Loucy (cell line): Measurements from ENCODE around the gene PTPRN2.

Experiments used
- H2AFZ ChIP-seq: fragments of 200-600 bp; sonication (generic); 2 replicates; pipeline ENCODE4 v1.6.0; 2016; ENCODE audit warnings: antibody characterized with exemption, mild to moderate bottlenecking, low read length, moderate library complexity
- H3F3A ChIP-seq: fragments of 200-600 bp; 2 replicates; pipeline ENCODE4 v1.6.0; 2016; ENCODE audit warnings: antibody characterized with exemption, low read depth, mild to moderate bottlenecking
- H3K27me3 ChIP-seq: fragments of 200-600 bp; sonication (generic); 2 replicates; pipeline ENCODE4 v1.6.1; 2014; ENCODE audit warnings: low read length, mild to moderate bottlenecking; ENCODE audit not compliant: insufficient read depth, poor library complexity, severe bottlenecking
- H3K36me3 ChIP-seq: fragments of 200-600 bp; sonication (generic); 2 replicates; pipeline ENCODE4 v1.6.1; 2016; ENCODE audit warnings: low read length; ENCODE audit not compliant: insufficient read depth
- H3K4me1 ChIP-seq: fragments of 200-600 bp; sonication (generic); 2 replicates; pipeline ENCODE4 v1.5.1; 2014; ENCODE audit warnings: low read length, mild to moderate bottlenecking; ENCODE audit not compliant: insufficient read depth, poor library complexity, severe bottlenecking
- H3K4me2 ChIP-seq: fragments of 200-600 bp; sonication (generic); 2 replicates; pipeline ENCODE4 v1.6.0; 2014; ENCODE audit warnings: antibody characterized with exemption, low read length, low read depth, mild to moderate bottlenecking; ENCODE audit not compliant: poor library complexity, severe bottlenecking
- H3K4me3 ChIP-seq: fragments of 200-600 bp; sonication (generic); 2 replicates; pipeline ENCODE4 v1.5.1; 2014; ENCODE audit warnings: low read length, mild to moderate bottlenecking, mixed read lengths; ENCODE audit not compliant: poor library complexity, severe bottlenecking
- H3K79me2 ChIP-seq: fragments of 200-600 bp; sonication (generic); 2 replicates; pipeline ENCODE4 v1.6.1; 2014; ENCODE audit warnings: low read length; ENCODE audit not compliant: insufficient read depth
- H3K9ac ChIP-seq: fragments of 200-600 bp; sonication (generic); 2 replicates; pipeline ENCODE4 v1.6.0; 2014; ENCODE audit warnings: mild to moderate bottlenecking, low read depth, low read length, moderate library complexity; ENCODE audit not compliant: poor library complexity, severe bottlenecking
- H3K9me2 ChIP-seq: fragments of 200-600 bp; sonication (generic); replicated peaks from 2 replicates; pipeline ENCODE4 v1.6.1; 2016; ENCODE audit warnings: low read depth, low read length, mixed read lengths
- H3K9me3 ChIP-seq: fragments of 200-600 bp; sonication (generic); 2 replicates; pipeline ENCODE4 v1.6.1; 2014; ENCODE audit warnings: mild to moderate bottlenecking, antibody characterized with exemption, low read length, low read depth; ENCODE audit not compliant: insufficient read depth
- H4K20me1 ChIP-seq: fragments of 200-600 bp; sonication (generic); 2 replicates; pipeline ENCODE4 v1.6.0; 2014; ENCODE audit warnings: antibody characterized with exemption, low read length, mild to moderate bottlenecking; ENCODE audit not compliant: insufficient read depth, poor library complexity, severe bottlenecking
- EZH2phosphoT487 ChIP-seq: fragments of 200-600 bp; IDR thresholded peaks from 2 replicates; pipeline ENCODE4 v1.6.1; 2018; ENCODE audit warnings: antibody characterized with exemption, mild to moderate bottlenecking, moderate library complexity, borderline replicate concordance
- TF ChIP-seq, protein P1 (sequence below): fragments of 200-600 bp; sonication (generic); conservative IDR thresholded peaks from 2 replicates; pipeline ENCODE4 v1.5.1; 2014; ENCODE audit warnings: mild to moderate bottlenecking, antibody characterized with exemption, low read length

PTPRN2 gene

GRCh38 chr7:157962458-157963306 lies 624.9 kb downstream of the PTPRN2 start:
- TF ChIP-seq, protein P1, sequence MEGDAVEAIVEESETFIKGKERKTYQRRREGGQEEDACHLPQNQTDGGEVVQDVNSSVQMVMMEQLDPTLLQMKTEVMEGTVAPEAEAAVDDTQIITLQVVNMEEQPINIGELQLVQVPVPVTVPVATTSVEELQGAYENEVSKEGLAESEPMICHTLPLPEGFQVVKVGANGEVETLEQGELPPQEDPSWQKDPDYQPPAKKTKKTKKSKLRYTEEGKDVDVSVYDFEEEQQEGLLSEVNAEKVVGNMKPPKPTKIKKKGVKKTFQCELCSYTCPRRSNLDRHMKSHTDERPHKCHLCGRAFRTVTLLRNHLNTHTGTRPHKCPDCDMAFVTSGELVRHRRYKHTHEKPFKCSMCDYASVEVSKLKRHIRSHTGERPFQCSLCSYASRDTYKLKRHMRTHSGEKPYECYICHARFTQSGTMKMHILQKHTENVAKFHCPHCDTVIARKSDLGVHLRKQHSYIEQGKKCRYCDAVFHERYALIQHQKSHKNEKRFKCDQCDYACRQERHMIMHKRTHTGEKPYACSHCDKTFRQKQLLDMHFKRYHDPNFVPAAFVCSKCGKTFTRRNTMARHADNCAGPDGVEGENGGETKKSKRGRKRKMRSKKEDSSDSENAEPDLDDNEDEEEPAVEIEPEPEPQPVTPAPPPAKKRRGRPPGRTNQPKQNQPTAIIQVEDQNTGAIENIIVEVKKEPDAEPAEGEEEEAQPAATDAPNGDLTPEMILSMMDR: no peak
- no peak for TF ChIP-seq EZH2phosphoT487
- H3K9me2 ChIP-seq: no peaks in the 10 kb centered on the region
- H3F3A ChIP-seq: no peaks in the 10 kb centered on the region
- H3K4me1 ChIP-seq: no peaks in the 10 kb centered on the region
- H3K36me3 ChIP-seq: no peaks in the 10 kb centered on the region
- no peaks in the 10 kb centered on the region for H3K79me2 ChIP-seq
- peaks cover 3% of the 10 kb centered on the region; the same call in 1 of the 2 replicates for H3K9me3 ChIP-seq
- H3K4me2 ChIP-seq: no peak overlapping the region
- H3K27me3 ChIP-seq: no peaks in the 10 kb centered on the region
- H2AFZ ChIP-seq: no peak overlapping the region
- no peak overlapping the region for H3K4me3 ChIP-seq
- no peak overlapping the region for H3K9ac ChIP-seq
- H4K20me1 ChIP-seq: no peaks in the 10 kb centered on the region

GRCh38 chr7:157961731-157962457 lies 625.7 kb downstream of the PTPRN2 start:
- Histone ChIP-seq H3K27me3 (no peaks in the 10 kb centered on the region), H3F3A (no peaks in the 10 kb centered on the region), H2AFZ (no peak overlapping the region), H3K4me3 (no peak overlapping the region), H3K36me3 (no peaks in the 10 kb centered on the region), H4K20me1 (no peaks in the 10 kb centered on the region), H3K4me2 (no peak overlapping the region), H3K9me3 (no peaks in the 10 kb centered on the region; the same call in 1 of the 2 replicates), H3K9me2 (no peaks in the 10 kb centered on the region), H3K79me2 (no peaks in the 10 kb centered on the region), H3K9ac (no peak overlapping the region), H3K4me1 (no peaks in the 10 kb centered on the region)
- TF ChIP-seq EZH2phosphoT487: no peak
- TF ChIP-seq, protein P1: no peak

GRCh38 chr7:157955348-157955999 lies 632.1 kb downstream of the PTPRN2 start:
- H3K9me3 ChIP-seq: peaks cover 12% of the 10 kb centered on the region; the same call in 1 of the 2 replicates
- no peaks in the 10 kb centered on the region for H3K27me3 ChIP-seq
- no peak overlapping the region for H3K9ac ChIP-seq
- H3K4me1 ChIP-seq: no peaks in the 10 kb centered on the region
- H3K4me2 ChIP-seq: no peak overlapping the region
- no peaks in the 10 kb centered on the region for H3K9me2 ChIP-seq
- H3K36me3 ChIP-seq: no peaks in the 10 kb centered on the region
- no peak for TF ChIP-seq EZH2phosphoT487
- TF ChIP-seq, protein P1: no peak
- H3K79me2 ChIP-seq: no peaks in the 10 kb centered on the region
- no peak overlapping the region for H2AFZ ChIP-seq
- no peaks in the 10 kb centered on the region for H3F3A ChIP-seq
- H4K20me1 ChIP-seq: no peaks in the 10 kb centered on the region
- no peak overlapping the region for H3K4me3 ChIP-seq
